Neural progenitor cell (in vitro differentiated cells): ENCODE results near the gene TGM3. TPM values are rescaled to one million over a fixed set of nuclear protein-coding genes. Genes with fewer than 3 reads are reported as not detected.
A peak's percentile ranks its signal among the peaks of the same experiment; 100 is the strongest.

Experiments used
- DNase-seq: peaks from one replicate; pipeline ENCODE4 v3.0.0-alpha.2; 2016; ENCODE audit warnings: low spot score
- H2AFZ ChIP-seq: fragments of 200-600 bp; sonication (generic); replicated peaks from 2 replicates; pipeline ENCODE4 v1.6.1; 2016; ENCODE audit warnings: antibody characterized with exemption
- H3F3A ChIP-seq: fragments of 200-600 bp; sonication (generic); 2 replicates; pipeline ENCODE4 v1.6.1; 2016; ENCODE audit warnings: antibody characterized with exemption, low read depth
- H3K27ac ChIP-seq: fragments of 200-600 bp; sonication (generic); 2 replicates; pipeline ENCODE4 v1.5.1; 2016; ENCODE audit warnings: mild to moderate bottlenecking
- H3K27me3 ChIP-seq: fragments of 200-600 bp; sonication (generic); 2 replicates; pipeline ENCODE4 v1.6.1; 2016; ENCODE audit warnings: mild to moderate bottlenecking, moderate library complexity
- H3K36me3 ChIP-seq: fragments of 200-600 bp; sonication (generic); 2 replicates; pipeline ENCODE4 v1.5.1; 2016
- H3K4me1 ChIP-seq: fragments of 200-600 bp; sonication (generic); 2 replicates; pipeline ENCODE4 v1.6.1; 2016; ENCODE audit warnings: mixed run types
- H3K4me2 ChIP-seq: fragments of 200-600 bp; sonication (generic); 2 replicates; pipeline ENCODE4 v1.6.1; 2016
- H3K4me3 ChIP-seq: fragments of 200-600 bp; sonication (generic); 2 replicates; pipeline ENCODE4 v1.5.1; 2016
- H3K79me2 ChIP-seq: fragments of 200-600 bp; sonication (generic); 2 replicates; pipeline ENCODE4 v1.6.1; 2016; ENCODE audit warnings: low read depth
- H3K9ac ChIP-seq: fragments of 200-600 bp; sonication (generic); 2 replicates; pipeline ENCODE4 v1.6.1; 2016
- H3K9me3 ChIP-seq: fragments of 200-600 bp; sonication (generic); 2 replicates; pipeline ENCODE4 v1.5.1; 2016; ENCODE audit warnings: low read depth
- H4K20me1 ChIP-seq: fragments of 200-600 bp; sonication (generic); 2 replicates; pipeline ENCODE4 v1.6.1; 2016; ENCODE audit warnings: low read depth
- H3K27ac Mint-ChIP-seq: 3 replicates; pipeline ENCODE4 v1.8.0; 2021; ENCODE audit warnings: mixed read lengths
- H3K27me3 Mint-ChIP-seq: 2 replicates; pipeline ENCODE4 v1.8.0; 2022; ENCODE audit warnings: low read depth, mild to moderate bottlenecking, inconsistent platforms, moderate library complexity, mixed read lengths; ENCODE audit not compliant: insufficient read depth
- H3K36me3 Mint-ChIP-seq: 3 replicates; pipeline ENCODE4 v1.8.0; 2021; ENCODE audit warnings: mixed read lengths
- H3K4me1 Mint-ChIP-seq: 3 replicates; pipeline ENCODE4 v1.8.0; 2021; ENCODE audit warnings: mixed read lengths
- H3K4me3 Mint-ChIP-seq: 3 replicates; pipeline ENCODE4 v1.8.0; 2021; ENCODE audit warnings: mild to moderate bottlenecking, moderate library complexity, mixed read lengths
- H3K9me3 Mint-ChIP-seq: 3 replicates; pipeline ENCODE4 v1.8.0; 2020; ENCODE audit warnings: mixed read lengths
- CTCF ChIP-seq: fragments of 200-600 bp; sonication (generic); IDR thresholded peaks from 2 replicates; pipeline ENCODE4 v1.5.1; 2017; ENCODE audit warnings: antibody characterized with exemption, mild to moderate bottlenecking
- EZH2 ChIP-seq: fragments of 200-600 bp; sonication (generic); IDR thresholded peaks from 2 replicates; pipeline ENCODE4 v1.6.1; 2017; ENCODE audit warnings: antibody characterized with exemption, mild to moderate bottlenecking, moderate library complexity
- EZH2phosphoT487 ChIP-seq: fragments of 200-600 bp; sonication (generic); IDR thresholded peaks from 2 replicates; pipeline ENCODE4 v1.6.1; 2017; ENCODE audit warnings: antibody characterized with exemption
- total RNA-seq: library from RNA; depleted of rRNA; stranded (reverse); fragments of >200 nt; gene quantifications from 2 replicates; pipeline ENCODE4 v1.2.3, GENCODE V29; 2015; ENCODE audit warnings: low replicate concordance

Gene TGM3
- total RNA-seq, 1 donor from 2014 or later, result not detected

- Histone ChIP-seq H3K4me3 (no peak overlapping the region), H3K9ac (no peak overlapping the region), H3F3A (no peaks in the 10 kb centered on the region), H3K27me3 (no peaks in the 10 kb centered on the region), H3K9me3 (no peaks in the 10 kb centered on the region), H3K4me2 (no peak overlapping the region), H3K27ac (no peak overlapping the region), H3K36me3 (no peaks in the 10 kb centered on the region), H3K79me2 (no peaks in the 10 kb centered on the region), H4K20me1 (no peaks in the 10 kb centered on the region), H3K4me1 (no peaks in the 10 kb centered on the region), H2AFZ (no peak overlapping the region)
- DNase-seq, result no peak
- Mint-ChIP-seq H3K36me3 (no peaks in the 10 kb centered on the region), H3K4me3 (no peak overlapping the region), H3K27me3 (peaks cover 2% of the 10 kb centered on the region), H3K9me3 (no peaks in the 10 kb centered on the region), H3K4me1 (peaks cover 4% of the 10 kb centered on the region), H3K27ac (no peak overlapping the region)
- TF ChIP-seq EZH2phosphoT487 (no peak), CTCF (no peak), EZH2 (no peak)
Measured at GRCh38 chr20:2287504-2287903, 8.3 kb upstream of the TGM3 start.

- H3K4me2 ChIP-seq, result no peak overlapping the region
- Mint-ChIP-seq H3K27ac (no peak overlapping the region), H3K36me3 (no peaks in the 10 kb centered on the region), H3K9me3 (no peaks in the 10 kb centered on the region), H3K4me1 (peaks cover 4% of the 10 kb centered on the region), H3K27me3 (peaks cover 2% of the 10 kb centered on the region), H3K4me3 (no peak overlapping the region)
- H2AFZ ChIP-seq, result peak overlapping the region; percentile 52
- H3K4me3 ChIP-seq, result no peak overlapping the region
- H4K20me1 ChIP-seq, result no peaks in the 10 kb centered on the region
- no peak overlapping the region for H3K27ac ChIP-seq
- no peaks in the 10 kb centered on the region for H3K36me3 ChIP-seq
- H3K9ac ChIP-seq, result no peak overlapping the region
- H3K79me2 ChIP-seq, result no peaks in the 10 kb centered on the region
- H3K27me3 ChIP-seq, result no peaks in the 10 kb centered on the region
- TF ChIP-seq EZH2phosphoT487 (no peak), CTCF (no peak), EZH2 (no peak)
- no peaks in the 10 kb centered on the region for H3K4me1 ChIP-seq
- DNase-seq, result no peak
- no peaks in the 10 kb centered on the region for H3K9me3 ChIP-seq
- no peaks in the 10 kb centered on the region for H3F3A ChIP-seq
Measured at GRCh38 chr20:2289475-2289874, 6.3 kb upstream of the TGM3 start.

GRCh38 chr20:2290486-2290885 is 5.3 kb upstream of the TGM3 start:
- H3K9me3 ChIP-seq, result no peaks in the 10 kb centered on the region
- Mint-ChIP-seq H3K27ac (no peak overlapping the region), H3K9me3 (no peaks in the 10 kb centered on the region), H3K4me1 (peaks cover 4% of the 10 kb centered on the region), H3K36me3 (no peaks in the 10 kb centered on the region), H3K27me3 (peaks cover 2% of the 10 kb centered on the region), H3K4me3 (no peak overlapping the region)
- no peak for TF ChIP-seq EZH2phosphoT487
- no peaks in the 10 kb centered on the region for H3K27me3 ChIP-seq
- no peaks in the 10 kb centered on the region for H3K4me1 ChIP-seq
- no peak overlapping the region for H2AFZ ChIP-seq
- H3K27ac ChIP-seq, result no peak overlapping the region
- no peak for DNase-seq
- no peak overlapping the region for H3K4me3 ChIP-seq
- H3K9ac ChIP-seq, result no peak overlapping the region
- no peaks in the 10 kb centered on the region for H3F3A ChIP-seq
- H3K4me2 ChIP-seq, result no peak overlapping the region
- H3K36me3 ChIP-seq, result no peaks in the 10 kb centered on the region
- H4K20me1 ChIP-seq, result no peaks in the 10 kb centered on the region
- H3K79me2 ChIP-seq, result no peaks in the 10 kb centered on the region

- peaks cover 11% of the 10 kb centered on the region for H3F3A ChIP-seq
- no peak for TF ChIP-seq EZH2phosphoT487
- no peak for TF ChIP-seq CTCF
- TF ChIP-seq EZH2, result no peak
- H4K20me1 ChIP-seq, result no peaks in the 10 kb centered on the region
- H3K4me1 ChIP-seq, result peaks cover 19% of the 10 kb centered on the region
- Mint-ChIP-seq H3K36me3 (no peaks in the 10 kb centered on the region), H3K4me3 (no peak overlapping the region), H3K27ac (peak overlapping the region; percentile 12), H3K27me3 (peaks cover 2% of the 10 kb centered on the region), H3K9me3 (no peaks in the 10 kb centered on the region), H3K4me1 (peaks cover 23% of the 10 kb centered on the region)
- no peak overlapping the region for H3K9ac ChIP-seq
- H2AFZ ChIP-seq, result no peak overlapping the region
- no peak for DNase-seq
- no peak overlapping the region for H3K27ac ChIP-seq
- no peaks in the 10 kb centered on the region for H3K79me2 ChIP-seq
- H3K36me3 ChIP-seq, result no peaks in the 10 kb centered on the region
- no peaks in the 10 kb centered on the region for H3K9me3 ChIP-seq
- H3K4me3 ChIP-seq, result no peak overlapping the region
- no peak overlapping the region for H3K4me2 ChIP-seq
- no peaks in the 10 kb centered on the region for H3K27me3 ChIP-seq
Measured at GRCh38 chr20:2292416-2293110, 3.2 kb upstream of the TGM3 start.
